H1 (cell line): ENCODE data around the gene CRYGB. TPM values are rescaled to one million over a fixed set of nuclear protein-coding genes. Genes with fewer than 3 reads are reported as not detected.
"Not testable (repeated sequence)": the region's sequence is repeated elsewhere in the genome, so short reads cannot be mapped to it uniquely, and the experiment has no call there.

Experiments
- CTCF ChIA-PET: fragments of 300-600 bp; sonication (Branson Sonifier 250); formaldehyde crosslinking; loops from one replicate; lab custom pipeline; 2021; ENCODE audit not compliant: partially characterized antibody; lab: Charles Lee
- POLR2A ChIA-PET: fragments of 300-600 bp; sonication (Branson Sonifier 250); formaldehyde crosslinking; loops from one replicate; lab custom pipeline; 2021; ENCODE audit warnings: inconsistent platforms; ENCODE audit not compliant: partially characterized antibody; lab: Charles Lee
- DNase-seq, 2 experiments: peaks; one replicate each; pipeline versions ENCODE4 v3.0.0 to v3.0.0-alpha.2; 2010 to 2022; ENCODE audit warnings: low spot score in 2 of 2, low read depth in 1 of 2, mixed read lengths in 1 of 2
- FAIRE-seq: peaks from 2 replicates; lab custom pipeline; 2011; peaks lifted over from hg19 to GRCh38; lab: Jason Lieb, UNC
- H2AFZ ChIP-seq: 2 replicates; pipeline ENCODE4 v1.8.1; 2012; ENCODE audit warnings: low read length, inconsistent platforms
- H2AK5ac ChIP-seq: 2 replicates; pipeline ENCODE4 v1.6.1; 2013; ENCODE audit warnings: low read depth, low read length
- H2BK120ac ChIP-seq: replicated peaks from 2 replicates; pipeline ENCODE3; 2013; ENCODE audit warnings: low read depth, low read length, inconsistent platforms
- H2BK12ac ChIP-seq: 2 replicates; pipeline ENCODE4 v1.6.1; 2013; ENCODE audit warnings: low read depth, low read length
- H2BK15ac ChIP-seq: 2 replicates; pipeline ENCODE4 v1.6.1; 2013; ENCODE audit warnings: low read length
- H2BK20ac ChIP-seq: 2 replicates; pipeline ENCODE4 v1.6.1; 2013; ENCODE audit warnings: low read length
- H2BK5ac ChIP-seq: 2 replicates; pipeline ENCODE4 v1.6.1; 2013; ENCODE audit warnings: low read depth, low read length
- H3K14ac ChIP-seq: 2 replicates; pipeline ENCODE4 v1.6.1; 2013; ENCODE audit warnings: inconsistent platforms; ENCODE audit not compliant: insufficient read length
- H3K18ac ChIP-seq: 2 replicates; pipeline ENCODE4 v1.6.1; 2013; ENCODE audit warnings: low read length; ENCODE audit errors: extremely low read depth
- H3K23ac ChIP-seq: 2 replicates; pipeline ENCODE4 v1.6.1; 2013; ENCODE audit warnings: inconsistent platforms; ENCODE audit not compliant: insufficient read length
- H3K23me2 ChIP-seq: 2 replicates; pipeline ENCODE4 v1.6.1; 2013; ENCODE audit warnings: low read depth, low read length
- H3K27ac ChIP-seq: 2 replicates; pipeline ENCODE4 v1.6.1; 2011; ENCODE audit warnings: low read depth, low read length, inconsistent platforms
- H3K27me3 ChIP-seq, 4 experiments: replicated peaks in 1 of 4; 1 replicate in 1 of 4; 2 replicates in 3 of 4; pipeline versions ENCODE4 v1.6.1 to v1.8.1; 2011 to 2013; ENCODE audit warnings: low read length in 3 of 4, mild to moderate bottlenecking in 3 of 4, inconsistent platforms in 2 of 4, mixed read lengths in 2 of 4, moderate library complexity in 1 of 4; ENCODE audit not compliant: control insufficient read depth in 3 of 4, insufficient read depth in 3 of 4; ENCODE audit errors: extremely low read depth in 1 of 4
- H3K36me3 ChIP-seq, 4 experiments: 2 replicates each; pipeline versions ENCODE4 v1.6.1 to v1.8.1; 2011 to 2013; ENCODE audit warnings: mild to moderate bottlenecking in 4 of 4, low read length in 3 of 4, moderate library complexity in 2 of 4, control low read depth in 1 of 4, inconsistent platforms in 1 of 4; ENCODE audit not compliant: insufficient read depth in 4 of 4, control insufficient read depth in 2 of 4
- H3K4ac ChIP-seq: replicated peaks from 2 replicates; pipeline ENCODE3; 2013; ENCODE audit warnings: low read length, low read depth, mixed read lengths, inconsistent platforms; ENCODE audit not compliant: insufficient read length
- H3K4me1 ChIP-seq, 4 experiments: replicated peaks in 1 of 4; 1 replicate in 1 of 4; 2 replicates in 3 of 4; pipeline versions ENCODE4 v1.6.1 to v1.8.1; 2011 to 2013; ENCODE audit warnings: low read length in 3 of 4, inconsistent platforms in 2 of 4, mixed read lengths in 1 of 4; ENCODE audit not compliant: insufficient read depth in 4 of 4, control insufficient read depth in 3 of 4
- H3K4me2 ChIP-seq, 2 experiments: 2 replicates each; pipeline versions ENCODE4 v1.6.1 to v1.8.1; 2011 to 2013; ENCODE audit warnings: low read depth in 2 of 2, low read length in 2 of 2, control low read depth in 1 of 2, inconsistent platforms in 1 of 2, mild to moderate bottlenecking in 1 of 2; ENCODE audit not compliant: insufficient read depth in 1 of 2
- H3K4me3 ChIP-seq, 4 experiments: fragments of 200-600, 300-600 bp in 1 of 4; sonication (generic), shearing (Covaris generic), sonication (Bioruptor Twin) in 1 of 4; 2 replicates each; pipeline versions ENCODE4 v1.5.1 to v1.8.1; 2011 to 2016; ENCODE audit warnings: low read length in 4 of 4, low read depth in 3 of 4, control low read depth in 2 of 4, inconsistent platforms in 2 of 4, mild to moderate bottlenecking in 2 of 4, mixed read lengths in 1 of 4, moderate library complexity in 1 of 4; ENCODE audit not compliant: insufficient read depth in 2 of 4; ENCODE audit errors: extremely low read depth in 1 of 4
- H3K56ac ChIP-seq: replicated peaks from 2 replicates; pipeline ENCODE3; 2013; ENCODE audit warnings: low read depth, mild to moderate bottlenecking, mixed read lengths, low read length, inconsistent platforms; ENCODE audit not compliant: insufficient read length
- H3K79me1 ChIP-seq: 2 replicates; pipeline ENCODE4 v1.6.1; 2013; ENCODE audit warnings: low read depth, low read length, control low read depth
- H3K79me2 ChIP-seq, 2 experiments: 2 replicates each; pipeline versions ENCODE4 v1.6.1 to v1.8.1; 2012 to 2013; ENCODE audit warnings: low read length in 2 of 2, mild to moderate bottlenecking in 2 of 2, inconsistent platforms in 1 of 2; ENCODE audit not compliant: insufficient read depth in 2 of 2, control insufficient read depth in 1 of 2
- H3K9ac ChIP-seq, 4 experiments: replicated peaks in 1 of 4; 1 replicate in 1 of 4; 2 replicates in 3 of 4; pipeline versions ENCODE4 v1.6.1 to v1.8.1; 2011 to 2013; ENCODE audit warnings: low read depth in 3 of 4, low read length in 3 of 4, control low read depth in 2 of 4, mild to moderate bottlenecking in 2 of 4, moderate library complexity in 2 of 4, inconsistent platforms in 1 of 4; ENCODE audit errors: extremely low read depth in 1 of 4
- H3K9me3 ChIP-seq, 2 experiments: 2 replicates each; pipeline versions ENCODE4 v1.6.1 to v1.8.1; 2012 to 2013; ENCODE audit warnings: mild to moderate bottlenecking in 2 of 2, moderate library complexity in 2 of 2, control low read depth in 1 of 2, inconsistent platforms in 1 of 2, low read depth in 1 of 2, low read length in 1 of 2, mixed read lengths in 1 of 2; ENCODE audit not compliant: insufficient read depth in 2 of 2
- H4K20me1 ChIP-seq, 2 experiments: replicated peaks in 1 of 2; 2 replicates each; pipeline versions ENCODE3 to v1.8.1; 2011 to 2013; ENCODE audit warnings: inconsistent platforms in 2 of 2, low read length in 2 of 2, mild to moderate bottlenecking in 1 of 2; ENCODE audit not compliant: insufficient read depth in 2 of 2, control insufficient read depth in 1 of 2
- H4K5ac ChIP-seq: 2 replicates; pipeline ENCODE4 v1.6.1; 2013; ENCODE audit warnings: low read length, low read depth, mixed read lengths, inconsistent platforms; ENCODE audit not compliant: insufficient read length
- H4K8ac ChIP-seq: 2 replicates; pipeline ENCODE4 v1.8.0; 2013; ENCODE audit warnings: mild to moderate bottlenecking, moderate library complexity, low read length, inconsistent platforms; ENCODE audit not compliant: insufficient read depth; ENCODE audit errors: extremely low read depth
- H4K91ac ChIP-seq: replicated peaks from 2 replicates; pipeline ENCODE3; 2013; ENCODE audit warnings: low read length, mixed read lengths, inconsistent platforms; ENCODE audit not compliant: insufficient read length
- WGBS, 2 experiments: shearing (Covaris generic) in 1 of 2; methylation state at CpG; one replicate each; pipeline versions ENCODE4 v1.1.6 to v1.1.7; 2013 to 2015; ENCODE audit warnings: low lambda C conversion rate in 2 of 2, mixed read lengths in 2 of 2, inconsistent platforms in 1 of 2, low coverage in 1 of 2, missing lambda C conversion rate in 1 of 2; ENCODE audit not compliant: insufficient replicate concordance in 2 of 2, insufficient coverage in 1 of 2, insufficient read length in 1 of 2; ENCODE audit errors: extremely low coverage in 1 of 2, missing lambda C conversion rate in 1 of 2; 5-methylcytosine and 5-hydroxymethylcytosine counted together
- polyA plus RNA-seq, 7 experiments: library from polyadenylated mRNA; depleted of rRNA in 3 of 7; stranded (reverse) in 5 of 7; unstranded in 2 of 7; fragments of >200 nt in 5 of 7; fragments of 200-250 nt in 2 of 7; gene quantifications; 1 replicate in 5 of 7; 2 replicates in 1 of 7; 4 replicates in 1 of 7; pipeline versions ENCODE4 v1.2.1 to v1.2.3, GENCODE V29; 2011 to 2013; ENCODE audit warnings: missing spikeins in 2 of 7, mixed read lengths in 2 of 7
- total RNA-seq: library from RNA; stranded (reverse); fragmentation: NEBNext Ultra II Directional; extraction: Animal tissue kit (Norgen Biotek cat#: 25700); gene quantifications from 2 replicates; pipeline ENCODE4 v1.2.1, GENCODE V29; 2021

The CRYGB gene
- total and polyA plus RNA-seq, 2 of the 8 experiments (the other 6 are each of a cell fraction or from before 2014, with no cell fraction given) = 0.38 TPM; not detected in 1

DNA sequence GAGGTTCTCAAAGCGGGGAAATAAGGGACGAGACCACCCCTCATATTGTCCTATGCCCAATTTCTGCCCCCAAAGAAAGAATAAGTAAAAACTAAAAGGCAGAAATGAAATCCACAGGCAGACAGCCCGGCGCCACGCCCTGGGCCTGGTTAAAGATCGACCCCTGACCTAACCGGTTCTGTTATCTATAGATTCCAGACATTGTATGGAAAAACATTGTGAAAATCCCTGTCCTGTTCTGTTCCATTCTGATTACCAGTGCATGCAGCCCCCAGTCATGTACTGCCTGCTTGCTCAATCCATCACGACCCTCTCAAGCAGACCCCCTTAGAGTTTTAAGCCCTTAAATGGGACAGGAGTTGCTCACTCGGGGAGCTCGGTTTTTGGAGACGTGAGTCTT is 28.6 kb downstream of the CRYGB start:
- H4K5ac ChIP-seq, H3K18ac ChIP-seq, H2BK20ac ChIP-seq, H4K20me1 ChIP-seq, H3K56ac ChIP-seq, H4K91ac ChIP-seq, H2BK12ac ChIP-seq, H3K9ac ChIP-seq, H3K27ac ChIP-seq, H3K9me3 ChIP-seq, H3K36me3 ChIP-seq, H2BK5ac ChIP-seq, H3K4ac ChIP-seq, H3K14ac ChIP-seq, H3K79me2 ChIP-seq, H3K23ac ChIP-seq, H3K4me3 ChIP-seq, H2BK120ac ChIP-seq, DNase-seq, H2AK5ac ChIP-seq, CTCF ChIA-PET, H2AFZ ChIP-seq, H3K79me1 ChIP-seq, POLR2A ChIA-PET, H2BK15ac ChIP-seq, FAIRE-seq, H3K4me1 ChIP-seq, H3K23me2 ChIP-seq, H3K27me3 ChIP-seq, H4K8ac ChIP-seq, H3K4me2 ChIP-seq: not testable (repeated sequence)
- 95% methylated on average over 11 of the region's 11 CpGs; no CpG with 5 or more reads in 1 of the 2 experiments for WGBS, 2 experiments
